ENCODE results near the gene CITED4. TPM values are rescaled to one million over a fixed set of nuclear protein-coding genes. Genes with fewer than 3 reads are reported as not detected.

The CITED4 gene
- total RNA-seq, 2 donors from 2014 or later: 72.3 to 138 TPM

GRCh38 chr1:40878906-40879305 lies 16.7 kb upstream of the CITED4 start:
- no peak overlapping the region for H3K4me3 ChIP-seq
- no peak for TF ChIP-seq CTCF (IDR thresholded peaks at IDR 0.05)
- TF ChIP-seq POLR2AphosphoS5 (IDR thresholded peaks at IDR 0.05): no peak
- TF ChIP-seq POLR2A (IDR thresholded peaks at IDR 0.05): no peak
- no peak for DNase-seq (ENCODE audit: low spot score)
- no peaks in the 10 kb centered on the region for H3K9me3 ChIP-seq
- intact Hi-C loops (cut with DNase I): no loop called here
- peaks cover under 1% of the 10 kb centered on the region for H3K27me3 ChIP-seq (replicated peaks; ENCODE audit: insufficient read depth)
- H3K36me3 ChIP-seq: no peaks in the 10 kb centered on the region
- 89% methylated on average over 2 of the region's 2 CpGs for WGBS
- H3K27ac ChIP-seq: no peak overlapping the region
- H3K4me1 ChIP-seq (replicated peaks): peaks cover 6% of the 10 kb centered on the region

GRCh38 chr1:40877698-40878097 lies 15.5 kb upstream of the CITED4 start:
- H3K27ac ChIP-seq: peak overlapping the region; percentile 24 to 64
- no peaks in the 10 kb centered on the region for H3K9me3 ChIP-seq
- H3K27me3 ChIP-seq (replicated peaks; ENCODE audit: insufficient read depth): no peaks in the 10 kb centered on the region
- intact Hi-C loops (cut with DNase I): no loop called here
- DNase-seq (ENCODE audit: low spot score): peak; percentile 72
- peak; percentile 83 for TF ChIP-seq POLR2AphosphoS5 (IDR thresholded peaks at IDR 0.05)
- TF ChIP-seq POLR2A (IDR thresholded peaks at IDR 0.05): no peak
- WGBS: 8% methylated on average over 4 of the region's 4 CpGs
- H3K36me3 ChIP-seq: no peaks in the 10 kb centered on the region
- no peak overlapping the region for H3K4me3 ChIP-seq
- peaks cover 6% of the 10 kb centered on the region for H3K4me1 ChIP-seq (replicated peaks)

- H3K27me3 ChIP-seq (replicated peaks; ENCODE audit: insufficient read depth): no peaks in the 10 kb centered on the region
- H3K36me3 ChIP-seq: no peaks in the 10 kb centered on the region
- intact Hi-C loops (cut with DNase I): no loop called here
- peak overlapping the region in 1 of 2 donors; percentile 64 for H3K27ac ChIP-seq
- H3K9me3 ChIP-seq: no peaks in the 10 kb centered on the region
- no peak for DNase-seq (ENCODE audit: low spot score)
- peaks cover 6% of the 10 kb centered on the region for H3K4me1 ChIP-seq (replicated peaks)
- H3K4me3 ChIP-seq: no peak overlapping the region
- 86% methylated on average over 1 of the region's 1 CpG for WGBS
- TF ChIP-seq CTCF (IDR thresholded peaks at IDR 0.05) (no peak), POLR2AphosphoS5 (IDR thresholded peaks at IDR 0.05) (no peak), POLR2A (IDR thresholded peaks at IDR 0.05) (no peak)
Observed at GRCh38 chr1:40876891-40877290, 14.7 kb upstream of the CITED4 start.

GRCh38 chr1:40876436-40876761 lies 14.2 kb upstream of the CITED4 start:
- Histone ChIP-seq H3K36me3 (no peaks in the 10 kb centered on the region), H3K9me3 (no peaks in the 10 kb centered on the region), H3K4me3 (no peak overlapping the region), H3K27ac (no peak overlapping the region), H3K4me1 (replicated peaks) (peaks cover 6% of the 10 kb centered on the region), H3K27me3 (replicated peaks; ENCODE audit: insufficient read depth) (no peaks in the 10 kb centered on the region)
- intact Hi-C loops (cut with DNase I): no loop called here
- WGBS: 95% methylated on average over 2 of the region's 2 CpGs
- no peak for DNase-seq (ENCODE audit: low spot score)
- TF ChIP-seq POLR2AphosphoS5 (IDR thresholded peaks at IDR 0.05): no peak
- TF ChIP-seq POLR2A (IDR thresholded peaks at IDR 0.05): no peak
- no peak for TF ChIP-seq CTCF (IDR thresholded peaks at IDR 0.05)

GRCh38 chr1:40873863-40874472 lies 11.8 kb upstream of the CITED4 start:
- TF ChIP-seq POLR2A (IDR thresholded peaks at IDR 0.05): no peak
- TF ChIP-seq CTCF (IDR thresholded peaks at IDR 0.05): no peak
- no peak for TF ChIP-seq POLR2AphosphoS5 (IDR thresholded peaks at IDR 0.05)
- 96% methylated on average over 7 of the region's 7 CpGs for WGBS
- Histone ChIP-seq H3K27me3 (replicated peaks; ENCODE audit: insufficient read depth) (no peaks in the 10 kb centered on the region), H3K4me3 (no peak overlapping the region), H3K9me3 (no peaks in the 10 kb centered on the region), H3K36me3 (no peaks in the 10 kb centered on the region), H3K27ac (no peak overlapping the region), H3K4me1 (replicated peaks) (peaks cover 7% of the 10 kb centered on the region)
- intact Hi-C loops (cut with DNase I): no loop called here
- no peak for DNase-seq (ENCODE audit: low spot score)
